Fibroblast of mammary gland (primary cell): ENCODE measurements around the gene ZBTB44.
"Not testable (repeated sequence)": the region's sequence is repeated elsewhere in the genome, so short reads cannot be mapped to it uniquely, and the experiment has no call there.

ENCODE experiments used
- DNase-seq: peaks from one replicate; pipeline ENCODE4 v3.0.0-alpha.2; 2010; ENCODE audit warnings: low read depth
- H3K4me3 ChIP-seq: 2 replicates; pipeline ENCODE4 v1.5.1; 2011; ENCODE audit warnings: low read depth, mild to moderate bottlenecking, low read length, moderate library complexity; ENCODE audit not compliant: control insufficient read depth
- CTCF ChIP-seq: conservative IDR thresholded peaks from 2 replicates; pipeline ENCODE4 v1.5.1; 2011; ENCODE audit warnings: low read depth, low read length, inconsistent platforms; ENCODE audit not compliant: control insufficient read depth, insufficient read depth

Gene ZBTB44

GRCh38 chr11:130249371-130249770 is 65.3 kb downstream of the ZBTB44 start:
- DNase-seq: no peak
- no peak overlapping the region for H3K4me3 ChIP-seq
- TF ChIP-seq CTCF: no peak

GRCh38 chr11:130247319-130247718 is 67.4 kb downstream of the ZBTB44 start:
- no peak for DNase-seq
- H3K4me3 ChIP-seq: no peak overlapping the region
- TF ChIP-seq CTCF: no peak

GRCh38 chr11:130246738-130247137 is 68.0 kb downstream of the ZBTB44 start:
- no peak overlapping the region for H3K4me3 ChIP-seq
- peak; percentile 72 for DNase-seq
- TF ChIP-seq CTCF: no peak

GRCh38 chr11:130246270-130246669 is 68.4 kb downstream of the ZBTB44 start:
- DNase-seq: no peak
- H3K4me3 ChIP-seq: no peak overlapping the region
- TF ChIP-seq CTCF: no peak

GRCh38 chr11:130245375-130245774 is 69.3 kb downstream of the ZBTB44 start:
- DNase-seq, H3K4me3 ChIP-seq: not testable (repeated sequence)

GRCh38 chr11:130244848-130245247 is 69.9 kb downstream of the ZBTB44 start:
- TF ChIP-seq CTCF: no peak

GRCh38 chr11:130243816-130244215 is 70.9 kb downstream of the ZBTB44 start:
- TF ChIP-seq CTCF: no peak
- DNase-seq: no peak
- no peak overlapping the region for H3K4me3 ChIP-seq

More at GRCh38 chr11:130244848-130245247, 69.9 kb downstream of the ZBTB44 start:
- H3K4me3 ChIP-seq: no peak overlapping the region
- no peak for DNase-seq

GRCh38 chr11:130241713-130242112 is 73.0 kb downstream of the ZBTB44 start:
- no peak overlapping the region for H3K4me3 ChIP-seq

More at GRCh38 chr11:130241713-130242112, 73.0 kb downstream of the ZBTB44 start:
- TF ChIP-seq CTCF: peak; percentile 2
- DNase-seq: no peak
